ENCODE measurements around the gene CCNT2.

Gene CCNT2

GRCh38 chr2:134973241-134974138 is 54.9 kb downstream of the CCNT2 start:
- in situ Hi-C loops (cut with MboI; ENCODE audit: low sequenced_read_pairs): no loop called here

GRCh38 chr2:134975281-134976009 is 56.8 kb downstream of the CCNT2 start:
- in situ Hi-C loops (cut with MboI; ENCODE audit: low sequenced_read_pairs): loop anchor here (25.0 kb wide), 1 partner anchor 837 kb away; no protein-coding TSS in a partner anchor

GRCh38 chr2:134976074-134976702 is 57.6 kb downstream of the CCNT2 start:
- in situ Hi-C loops (cut with MboI; ENCODE audit: low sequenced_read_pairs): loop anchor here (25.0 kb wide), 1 partner anchor 836 kb away; no protein-coding TSS in a partner anchor

- in situ Hi-C loops (cut with MboI; ENCODE audit: low sequenced_read_pairs): loop anchor here (25.0 kb wide), 1 partner anchor 835 kb away; no protein-coding TSS in a partner anchor
Observed at GRCh38 chr2:134977104-134977503, 58.5 kb downstream of the CCNT2 start.

- in situ Hi-C loops (cut with MboI; ENCODE audit: low sequenced_read_pairs): loop anchor here (25.0 kb wide), 1 partner anchor 833 kb away; no protein-coding TSS in a partner anchor
Observed at GRCh38 chr2:134979221-134979620, 60.6 kb downstream of the CCNT2 start.

GRCh38 chr2:134980639-134981038 is 62.0 kb downstream of the CCNT2 start:
- in situ Hi-C loops (cut with MboI; ENCODE audit: low sequenced_read_pairs): loop anchor here (25.0 kb wide), 1 partner anchor 832 kb away; no protein-coding TSS in a partner anchor

GRCh38 chr2:134982603-134983002 is 64.0 kb downstream of the CCNT2 start:
- in situ Hi-C loops (cut with MboI; ENCODE audit: low sequenced_read_pairs): loop anchor here (25.0 kb wide), 1 partner anchor 830 kb away; no protein-coding TSS in a partner anchor

- in situ Hi-C loops (cut with MboI; ENCODE audit: low sequenced_read_pairs): loop anchor here (25.0 kb wide), 1 partner anchor 827 kb away; no protein-coding TSS in a partner anchor
Observed at GRCh38 chr2:134985061-134985460, 66.4 kb downstream of the CCNT2 start.

GRCh38 chr2:134988994-134989605 is 70.5 kb downstream of the CCNT2 start:
- in situ Hi-C loops (cut with MboI; ENCODE audit: low sequenced_read_pairs): loop anchor here (25.0 kb wide), 1 partner anchor 823 kb away; no protein-coding TSS in a partner anchor

- in situ Hi-C loops (cut with MboI; ENCODE audit: low sequenced_read_pairs): loop anchor here (25.0 kb wide), 1 partner anchor 813 kb away; no protein-coding TSS in a partner anchor
Observed at GRCh38 chr2:134999521-134999920, 80.9 kb downstream of the CCNT2 start.

GRCh38 chr2:135002836-135003235 is 84.2 kb downstream of the CCNT2 start:
- in situ Hi-C loops (cut with MboI; ENCODE audit: low sequenced_read_pairs): loop anchor here (25.0 kb wide), 1 partner anchor 709 kb away; no protein-coding TSS in a partner anchor

GRCh38 chr2:135004005-135004746 is 85.6 kb downstream of the CCNT2 start:
- in situ Hi-C loops (cut with MboI; ENCODE audit: low sequenced_read_pairs): loop anchor here (25.0 kb wide), 1 partner anchor 708 kb away; no protein-coding TSS in a partner anchor

- in situ Hi-C loops (cut with MboI; ENCODE audit: low sequenced_read_pairs): loop anchor here (25.0 kb wide), 1 partner anchor 707 kb away; no protein-coding TSS in a partner anchor
Observed at GRCh38 chr2:135005753-135006152, 87.1 kb downstream of the CCNT2 start.
